Stimulated activated CD8-positive, alpha-beta memory T cell treated with anti-CD3 and anti-CD28 coated beads, Interleukin-12 subunit alpha, Interleukin-12 subunit beta, amount 100 ng/mL, for 24 hours (primary cell): ENCODE data around the gene NEDD9.

Experiments used
- DNase-seq: peaks from one replicate; pipeline ENCODE4 v3.0.0-alpha.2; 2020; ENCODE audit errors: extremely low read depth

NEDD9 gene

GRCh38 chr6:11260249-11261038 lies 28.0 kb upstream of the NEDD9 start:
- DNase-seq: no peak

GRCh38 chr6:11258260-11259237 lies 26.1 kb upstream of the NEDD9 start:
- no peak for DNase-seq

GRCh38 chr6:11255610-11256009 lies 23.1 kb upstream of the NEDD9 start:
- no peak for DNase-seq

GRCh38 chr6:11253594-11253993 lies 21.1 kb upstream of the NEDD9 start:
- DNase-seq: no peak

- no peak for DNase-seq
Measured at GRCh38 chr6:11251553-11252360, 19.3 kb upstream of the NEDD9 start.

- no peak for DNase-seq
Measured at GRCh38 chr6:11250108-11250507, 17.6 kb upstream of the NEDD9 start.

- no peak for DNase-seq
Measured at GRCh38 chr6:11248974-11249761, 16.7 kb upstream of the NEDD9 start.

GRCh38 chr6:11246722-11247121 lies 14.3 kb upstream of the NEDD9 start:
- no peak for DNase-seq

GRCh38 chr6:11245381-11246256 lies 13.2 kb upstream of the NEDD9 start:
- no peak for DNase-seq

- DNase-seq: no peak
Measured at GRCh38 chr6:11244387-11245126, 12.1 kb upstream of the NEDD9 start.

- DNase-seq: no peak
Measured at GRCh38 chr6:11243861-11244260, 11.4 kb upstream of the NEDD9 start.

- no peak for DNase-seq
Measured at GRCh38 chr6:11242711-11243110, 10.2 kb upstream of the NEDD9 start.

GRCh38 chr6:11241793-11242201 lies 9.3 kb upstream of the NEDD9 start:
- no peak for DNase-seq

- DNase-seq: no peak
Measured at GRCh38 chr6:11241154-11241792, 8.8 kb upstream of the NEDD9 start.

- DNase-seq: no peak
Measured at GRCh38 chr6:11237956-11238355, 5.5 kb upstream of the NEDD9 start.

GRCh38 chr6:11237428-11237827 lies 5.0 kb upstream of the NEDD9 start:
- DNase-seq: no peak

GRCh38 chr6:11236915-11237314 lies 4.4 kb upstream of the NEDD9 start:
- DNase-seq: no peak

GRCh38 chr6:11236076-11236750 lies 3.7 kb upstream of the NEDD9 start:
- no peak for DNase-seq
